Measurements from ENCODE around the gene TMEM9B.

Gene TMEM9B

GRCh38 chr11:8905528-8906165 is 58.6 kb downstream of the TMEM9B start:
- no peak overlapping the region for H3K4me3 Mint-ChIP-seq
- peaks cover 8% of the 10 kb centered on the region for H3K4me1 Mint-ChIP-seq
- ATAC-seq (ENCODE audit: low read depth) (no peak), DNase-seq (ENCODE audit: low spot score in 2 of 2) (no peak)
- peaks cover 7% of the 10 kb centered on the region for H3K9me3 Mint-ChIP-seq
- no peak overlapping the region for H3K27ac Mint-ChIP-seq
- peaks cover 7% of the 10 kb centered on the region for H3K27me3 Mint-ChIP-seq
- H3K36me3 Mint-ChIP-seq, result peaks cover 6% of the 10 kb centered on the region

- H3K4me1 Mint-ChIP-seq, result no peaks in the 10 kb centered on the region
Observed at GRCh38 chr11:8899119-8899753, 65.0 kb downstream of the TMEM9B start.

More at GRCh38 chr11:8899119-8899753, 65.0 kb downstream of the TMEM9B start:
- H3K4me3 Mint-ChIP-seq, result no peak overlapping the region
- peaks cover 7% of the 10 kb centered on the region for H3K27me3 Mint-ChIP-seq
- H3K36me3 Mint-ChIP-seq, result peaks cover 9% of the 10 kb centered on the region
- no peak overlapping the region for H3K27ac Mint-ChIP-seq
- H3K9me3 Mint-ChIP-seq, result peaks cover 17% of the 10 kb centered on the region
- no peak for ATAC-seq (ENCODE audit: low read depth)
- DNase-seq (ENCODE audit: low spot score in 2 of 2), result no peak

All from memory B cell (primary cell).